HL-60 (cell line): ENCODE measurements around the gene COX11.

Source experiments
- DNase-seq, 2 experiments: peaks; one replicate each; pipeline ENCODE4 v3.0.0-alpha.2; 2010 to 2020; ENCODE audit warnings: low read depth in 1 of 2, low spot score in 1 of 2
- H3K27ac ChIP-seq: fragments of 250-450 bp; sonication (Bioruptor Pico); replicated peaks from 2 replicates; pipeline ENCODE4 v1.5.1; 2020; ENCODE audit warnings: mild to moderate bottlenecking, moderate library complexity
- H3K27me3 ChIP-seq: fragments of 250-450 bp; sonication (Bioruptor Pico); 2 replicates; pipeline ENCODE4 v1.5.1; 2021; ENCODE audit warnings: mild to moderate bottlenecking, moderate library complexity; ENCODE audit not compliant: insufficient read depth, poor library complexity, severe bottlenecking
- H3K4me3 ChIP-seq: replicated peaks from 2 replicates; pipeline ENCODE4 v1.5.1; 2011; ENCODE audit warnings: mild to moderate bottlenecking, control low read depth, low read length; ENCODE audit not compliant: insufficient read depth
- CTCF ChIP-seq: IDR thresholded peaks from one replicate; pipeline ENCODE4 v1.5.1; 2011; ENCODE audit warnings: low read length, control low read depth, inconsistent platforms; ENCODE audit not compliant: insufficient read depth
- GABPA ChIP-seq: IDR thresholded peaks from 2 replicates; pipeline ENCODE4 v1.6.1; 2012; ENCODE audit warnings: low read depth
- POLR2AphosphoS5 ChIP-seq: IDR thresholded peaks from 2 replicates; pipeline ENCODE4 v1.6.1; 2012; ENCODE audit warnings: low read depth
- REST ChIP-seq: IDR thresholded peaks from 2 replicates; pipeline ENCODE4 v1.6.1; 2012; ENCODE audit warnings: low read depth; ENCODE audit not compliant: insufficient replicate concordance
- SPI1 ChIP-seq: IDR thresholded peaks from 2 replicates; pipeline ENCODE4 v1.6.1; 2012; ENCODE audit warnings: low read depth, mild to moderate bottlenecking, borderline replicate concordance

Gene COX11

GRCh38 chr17:54948380-54948779 lies 20.1 kb downstream of the COX11 start:
- DNase-seq = no peak
- Histone ChIP-seq H3K27ac (no peak overlapping the region), H3K27me3 (no peaks in the 10 kb centered on the region), H3K4me3 (no peak overlapping the region)
- no peak for TF ChIP-seq CTCF
- TF ChIP-seq POLR2AphosphoS5 = no peak
- TF ChIP-seq SPI1 = no peak
- no peak for TF ChIP-seq REST
- no peak for TF ChIP-seq GABPA

GRCh38 chr17:54947396-54947795 lies 21.1 kb downstream of the COX11 start:
- peak in 1 of 2 experiments; percentile 47 for DNase-seq
- no peaks in the 10 kb centered on the region for H3K27me3 ChIP-seq
- TF ChIP-seq GABPA (no peak), POLR2AphosphoS5 (no peak), REST (no peak), SPI1 (peak; percentile 60; the same call in 1 of the 2 replicates)
- H3K27ac ChIP-seq = no peak overlapping the region
- no peak overlapping the region for H3K4me3 ChIP-seq

GRCh38 chr17:54945671-54946070 lies 22.8 kb downstream of the COX11 start:
- no peak overlapping the region for H3K27ac ChIP-seq
- TF ChIP-seq GABPA (no peak), POLR2AphosphoS5 (no peak), REST (no peak), SPI1 (no peak), CTCF (no peak)
- H3K27me3 ChIP-seq = no peaks in the 10 kb centered on the region
- no peak overlapping the region for H3K4me3 ChIP-seq
- DNase-seq = no peak
